HL-60 (cell line): ENCODE measurements around the gene SULT2B1.

ENCODE experiments used
- DNase-seq, 2 experiments: peaks; one replicate each; pipeline ENCODE4 v3.0.0-alpha.2; 2010 to 2020; ENCODE audit warnings: low read depth in 1 of 2, low spot score in 1 of 2
- H3K27ac ChIP-seq: fragments of 250-450 bp; sonication (Bioruptor Pico); replicated peaks from 2 replicates; pipeline ENCODE4 v1.5.1; 2020; ENCODE audit warnings: mild to moderate bottlenecking, moderate library complexity
- H3K27me3 ChIP-seq: fragments of 250-450 bp; sonication (Bioruptor Pico); 2 replicates; pipeline ENCODE4 v1.5.1; 2021; ENCODE audit warnings: mild to moderate bottlenecking, moderate library complexity; ENCODE audit not compliant: insufficient read depth, poor library complexity, severe bottlenecking
- H3K4me3 ChIP-seq: replicated peaks from 2 replicates; pipeline ENCODE4 v1.5.1; 2011; ENCODE audit warnings: mild to moderate bottlenecking, control low read depth, low read length; ENCODE audit not compliant: insufficient read depth
- GABPA ChIP-seq: IDR thresholded peaks from 2 replicates; pipeline ENCODE4 v1.6.1; 2012; ENCODE audit warnings: low read depth
- POLR2AphosphoS5 ChIP-seq: IDR thresholded peaks from 2 replicates; pipeline ENCODE4 v1.6.1; 2012; ENCODE audit warnings: low read depth
- SPI1 ChIP-seq: IDR thresholded peaks from 2 replicates; pipeline ENCODE4 v1.6.1; 2012; ENCODE audit warnings: low read depth, mild to moderate bottlenecking, borderline replicate concordance
- TF ChIP-seq, protein P1 (sequence below): IDR thresholded peaks from one replicate; pipeline ENCODE4 v1.5.1; 2011; ENCODE audit warnings: low read length, control low read depth, inconsistent platforms; ENCODE audit not compliant: insufficient read depth
- TF ChIP-seq, protein P2 (sequence below): IDR thresholded peaks from 2 replicates; pipeline ENCODE4 v1.6.1; 2012; ENCODE audit warnings: low read depth; ENCODE audit not compliant: insufficient replicate concordance

The SULT2B1 gene

DNA sequence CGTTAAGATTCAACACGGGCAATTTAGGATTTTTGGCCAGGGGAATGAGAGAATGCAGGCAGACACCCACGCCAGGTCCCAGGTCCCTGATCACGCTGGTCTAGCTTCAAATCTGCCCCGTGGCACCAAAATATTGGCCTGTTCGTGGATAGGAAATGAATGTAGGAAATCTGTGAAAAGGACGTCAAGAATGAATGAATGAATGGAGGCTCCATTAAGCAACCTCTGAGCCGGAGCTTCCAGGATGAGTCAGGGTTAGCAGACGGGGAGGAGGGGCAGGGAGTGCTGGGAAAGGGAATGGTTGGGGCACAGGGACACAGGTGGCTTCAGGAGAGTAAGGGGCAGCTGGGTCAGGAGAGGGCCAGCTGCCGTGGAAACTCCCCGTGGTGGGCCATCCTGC, 4.2 kb downstream of the SULT2B1 start:
- no peak overlapping the region for H3K27ac ChIP-seq
- DNase-seq, result no peak
- H3K27me3 ChIP-seq, result peaks cover 18% of the 10 kb centered on the region
- no peak overlapping the region for H3K4me3 ChIP-seq
- TF ChIP-seq GABPA (no peak), POLR2AphosphoS5 (no peak), SPI1 (no peak)
- TF ChIP-seq, protein P1, sequence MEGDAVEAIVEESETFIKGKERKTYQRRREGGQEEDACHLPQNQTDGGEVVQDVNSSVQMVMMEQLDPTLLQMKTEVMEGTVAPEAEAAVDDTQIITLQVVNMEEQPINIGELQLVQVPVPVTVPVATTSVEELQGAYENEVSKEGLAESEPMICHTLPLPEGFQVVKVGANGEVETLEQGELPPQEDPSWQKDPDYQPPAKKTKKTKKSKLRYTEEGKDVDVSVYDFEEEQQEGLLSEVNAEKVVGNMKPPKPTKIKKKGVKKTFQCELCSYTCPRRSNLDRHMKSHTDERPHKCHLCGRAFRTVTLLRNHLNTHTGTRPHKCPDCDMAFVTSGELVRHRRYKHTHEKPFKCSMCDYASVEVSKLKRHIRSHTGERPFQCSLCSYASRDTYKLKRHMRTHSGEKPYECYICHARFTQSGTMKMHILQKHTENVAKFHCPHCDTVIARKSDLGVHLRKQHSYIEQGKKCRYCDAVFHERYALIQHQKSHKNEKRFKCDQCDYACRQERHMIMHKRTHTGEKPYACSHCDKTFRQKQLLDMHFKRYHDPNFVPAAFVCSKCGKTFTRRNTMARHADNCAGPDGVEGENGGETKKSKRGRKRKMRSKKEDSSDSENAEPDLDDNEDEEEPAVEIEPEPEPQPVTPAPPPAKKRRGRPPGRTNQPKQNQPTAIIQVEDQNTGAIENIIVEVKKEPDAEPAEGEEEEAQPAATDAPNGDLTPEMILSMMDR, result no peak
- TF ChIP-seq, protein P2, sequence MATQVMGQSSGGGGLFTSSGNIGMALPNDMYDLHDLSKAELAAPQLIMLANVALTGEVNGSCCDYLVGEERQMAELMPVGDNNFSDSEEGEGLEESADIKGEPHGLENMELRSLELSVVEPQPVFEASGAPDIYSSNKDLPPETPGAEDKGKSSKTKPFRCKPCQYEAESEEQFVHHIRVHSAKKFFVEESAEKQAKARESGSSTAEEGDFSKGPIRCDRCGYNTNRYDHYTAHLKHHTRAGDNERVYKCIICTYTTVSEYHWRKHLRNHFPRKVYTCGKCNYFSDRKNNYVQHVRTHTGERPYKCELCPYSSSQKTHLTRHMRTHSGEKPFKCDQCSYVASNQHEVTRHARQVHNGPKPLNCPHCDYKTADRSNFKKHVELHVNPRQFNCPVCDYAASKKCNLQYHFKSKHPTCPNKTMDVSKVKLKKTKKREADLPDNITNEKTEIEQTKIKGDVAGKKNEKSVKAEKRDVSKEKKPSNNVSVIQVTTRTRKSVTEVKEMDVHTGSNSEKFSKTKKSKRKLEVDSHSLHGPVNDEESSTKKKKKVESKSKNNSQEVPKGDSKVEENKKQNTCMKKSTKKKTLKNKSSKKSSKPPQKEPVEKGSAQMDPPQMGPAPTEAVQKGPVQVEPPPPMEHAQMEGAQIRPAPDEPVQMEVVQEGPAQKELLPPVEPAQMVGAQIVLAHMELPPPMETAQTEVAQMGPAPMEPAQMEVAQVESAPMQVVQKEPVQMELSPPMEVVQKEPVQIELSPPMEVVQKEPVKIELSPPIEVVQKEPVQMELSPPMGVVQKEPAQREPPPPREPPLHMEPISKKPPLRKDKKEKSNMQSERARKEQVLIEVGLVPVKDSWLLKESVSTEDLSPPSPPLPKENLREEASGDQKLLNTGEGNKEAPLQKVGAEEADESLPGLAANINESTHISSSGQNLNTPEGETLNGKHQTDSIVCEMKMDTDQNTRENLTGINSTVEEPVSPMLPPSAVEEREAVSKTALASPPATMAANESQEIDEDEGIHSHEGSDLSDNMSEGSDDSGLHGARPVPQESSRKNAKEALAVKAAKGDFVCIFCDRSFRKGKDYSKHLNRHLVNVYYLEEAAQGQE, result no peak

DNA sequence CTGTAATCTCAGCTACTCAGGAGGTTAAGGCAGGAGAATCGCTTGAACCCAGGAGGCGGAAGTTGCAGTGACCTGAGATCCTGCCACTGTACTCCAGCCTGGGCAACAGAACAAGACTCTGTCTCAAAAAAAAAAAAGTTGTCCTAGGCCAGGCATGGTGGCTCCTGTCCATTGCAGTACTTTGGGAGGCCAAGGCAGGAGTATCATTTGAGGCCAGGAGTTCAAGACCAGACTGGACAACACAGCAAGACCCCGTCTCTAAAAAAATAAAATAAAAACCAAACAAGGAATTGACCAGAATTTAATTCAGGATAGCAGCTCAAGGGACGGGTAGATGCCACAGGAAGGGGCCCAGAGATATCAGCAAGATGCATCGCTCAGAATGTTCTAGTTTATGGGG, 4.9 kb downstream of the SULT2B1 start:
- Histone ChIP-seq H3K27me3 (peaks cover 13% of the 10 kb centered on the region), H3K27ac (no peak overlapping the region), H3K4me3 (no peak overlapping the region)
- TF ChIP-seq, protein P2, result no peak
- TF ChIP-seq, protein P1, result no peak
- TF ChIP-seq SPI1, result no peak
- no peak for TF ChIP-seq GABPA
- TF ChIP-seq POLR2AphosphoS5, result no peak
- DNase-seq, result no peak

- Histone ChIP-seq H3K27me3 (peaks cover 4% of the 10 kb centered on the region), H3K27ac (no peak overlapping the region)
- TF ChIP-seq GABPA (no peak), POLR2AphosphoS5 (no peak), SPI1 (no peak)
- TF ChIP-seq, protein P2, result no peak
- TF ChIP-seq, protein P1, result no peak
These were observed 6.2 kb downstream of the SULT2B1 start for GRCh38 chr19:48558018-48558684.

More at GRCh38 chr19:48558018-48558684, 6.2 kb downstream of the SULT2B1 start:
- no peak overlapping the region for H3K4me3 ChIP-seq
- DNase-seq, result peak; percentile 25 to 50
